Activated CD4-positive, CD25-positive, alpha-beta regulatory T cell treated with anti-CD3 and anti-CD28 coated beads, Interleukin-2, amount 50 U/mL, for 72 hours (primary cell): Measurements from ENCODE around the gene FRRS1.

ENCODE experiments used
- DNase-seq: peaks from one replicate; pipeline ENCODE4 v3.0.0; 2021

FRRS1 gene

DNA sequence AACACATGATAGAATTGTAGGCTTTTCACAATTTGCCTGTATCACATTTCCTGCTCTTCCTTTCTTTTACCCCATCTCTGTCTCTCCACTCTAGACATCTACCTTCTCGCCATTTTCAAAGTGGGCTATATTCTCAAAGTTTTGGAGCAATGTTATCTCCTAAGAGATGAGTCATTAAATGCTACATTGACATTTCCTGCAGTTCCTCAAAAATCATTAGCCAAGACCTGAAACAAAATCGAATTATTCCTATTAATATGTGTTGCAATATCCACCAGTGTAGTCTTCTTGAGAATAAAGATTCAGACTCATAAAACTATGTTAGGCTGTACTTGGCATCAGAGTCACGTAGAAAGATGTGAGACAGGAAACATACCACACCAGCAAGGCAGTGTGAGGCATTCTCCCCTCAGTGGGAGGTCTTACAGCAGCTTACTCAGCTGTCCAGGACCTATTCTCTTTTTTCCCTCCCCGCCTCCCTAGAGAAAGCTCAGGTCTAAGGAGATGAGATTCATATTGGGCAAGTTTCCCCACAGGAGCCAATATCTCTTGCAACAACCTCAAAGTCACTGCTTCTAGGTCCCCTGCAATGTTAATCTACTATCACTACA, 38.8 kb downstream of the FRRS1 start:
- no peak for DNase-seq

DNA sequence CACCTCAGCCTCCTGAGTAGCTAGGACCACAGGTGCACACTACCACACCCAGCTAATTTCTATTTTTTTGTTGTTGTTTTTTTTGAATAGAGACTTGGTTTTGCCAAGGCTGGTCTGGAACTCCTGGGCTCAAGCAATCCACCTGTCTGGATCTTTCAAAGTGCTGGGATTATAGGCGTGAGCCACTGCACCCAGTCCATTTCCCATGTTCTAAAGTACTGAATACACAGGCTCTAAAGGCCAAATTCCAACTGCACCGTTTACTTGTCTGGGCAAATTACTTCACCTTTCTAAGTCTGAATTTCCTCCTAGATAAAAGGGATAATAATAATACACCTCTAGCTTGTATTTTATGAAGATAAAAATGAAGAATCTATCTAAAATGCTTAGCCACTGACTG, 39.6 kb downstream of the FRRS1 start:
- no peak for DNase-seq

GRCh38 chr1:99726407-99726806, 40.0 kb downstream of the FRRS1 start:
- no peak for DNase-seq

DNA sequence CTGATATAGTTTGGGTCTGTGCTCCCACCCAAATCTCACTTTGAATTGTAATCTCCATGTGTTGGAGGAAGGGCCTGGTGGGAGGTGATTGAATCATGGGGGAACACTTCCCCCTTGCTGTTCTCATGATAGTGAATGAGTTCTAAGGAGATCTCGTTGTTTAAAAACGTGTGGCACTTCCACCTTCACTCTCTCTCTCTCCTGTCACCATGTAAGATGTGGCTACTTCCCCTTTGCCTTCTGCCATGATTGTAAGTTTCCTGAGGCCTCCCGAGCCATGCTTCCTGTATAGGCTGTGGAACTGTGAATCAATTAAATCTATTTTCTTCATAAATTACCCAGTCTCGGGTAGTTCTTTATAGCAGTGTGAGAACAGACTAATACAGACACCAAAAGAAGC, 40.4 kb downstream of the FRRS1 start:
- no peak for DNase-seq

DNA sequence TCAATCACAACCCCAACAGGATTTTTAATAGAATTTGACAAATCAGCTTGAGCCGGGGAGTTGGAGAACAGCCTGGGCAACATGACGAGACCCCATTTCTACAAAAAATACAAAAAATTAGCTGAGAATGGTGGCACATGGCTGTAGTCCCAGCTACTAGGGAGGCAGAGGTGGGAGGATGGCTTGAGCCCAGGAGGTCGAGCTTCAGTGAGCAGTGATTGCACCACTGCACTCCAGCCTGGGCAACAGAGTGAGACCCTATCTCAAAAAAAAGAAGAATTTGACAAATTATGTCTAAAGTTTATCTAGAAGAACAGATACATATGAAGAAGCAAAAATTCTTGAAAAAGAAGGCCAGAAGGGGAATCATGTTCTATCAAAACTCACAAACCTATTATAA, 43.2 kb downstream of the FRRS1 start:
- no peak for DNase-seq

- DNase-seq: no peak
Observed at GRCh38 chr1:99717005-99717404, 49.4 kb downstream of the FRRS1 start.

- no peak for DNase-seq
Observed at GRCh38 chr1:99713006-99713405, 53.4 kb downstream of the FRRS1 start.

DNA sequence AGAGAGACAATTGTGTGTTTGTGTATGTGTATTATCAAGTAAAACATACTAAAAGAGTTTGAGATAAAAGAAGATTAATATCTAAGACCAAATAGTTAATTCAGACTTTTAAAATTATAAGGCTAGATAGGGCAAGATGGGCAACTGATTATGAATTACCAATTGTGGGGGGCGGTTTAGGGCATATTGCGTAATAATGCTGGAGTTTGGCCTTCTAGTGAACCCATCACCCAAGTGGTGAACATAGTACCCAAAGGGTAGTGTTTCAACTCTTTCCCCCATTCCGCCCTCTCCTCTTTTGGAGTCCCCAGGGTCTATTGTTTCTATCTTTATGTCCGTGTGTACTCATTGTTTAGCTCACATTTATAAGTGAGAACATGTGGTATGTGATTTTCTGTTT, 55.4 kb downstream of the FRRS1 start:
- no peak for DNase-seq

- peak; percentile 56 for DNase-seq
Observed at GRCh38 chr1:99707535-99708142, 58.8 kb downstream of the FRRS1 start.

- no peak for DNase-seq
Observed at GRCh38 chr1:99705385-99705784, 61.0 kb downstream of the FRRS1 start.

GRCh38 chr1:99704356-99704816, 62.0 kb downstream of the FRRS1 start:
- DNase-seq: no peak

- no peak for DNase-seq
Observed at GRCh38 chr1:99702221-99702620, 64.2 kb downstream of the FRRS1 start.

DNA sequence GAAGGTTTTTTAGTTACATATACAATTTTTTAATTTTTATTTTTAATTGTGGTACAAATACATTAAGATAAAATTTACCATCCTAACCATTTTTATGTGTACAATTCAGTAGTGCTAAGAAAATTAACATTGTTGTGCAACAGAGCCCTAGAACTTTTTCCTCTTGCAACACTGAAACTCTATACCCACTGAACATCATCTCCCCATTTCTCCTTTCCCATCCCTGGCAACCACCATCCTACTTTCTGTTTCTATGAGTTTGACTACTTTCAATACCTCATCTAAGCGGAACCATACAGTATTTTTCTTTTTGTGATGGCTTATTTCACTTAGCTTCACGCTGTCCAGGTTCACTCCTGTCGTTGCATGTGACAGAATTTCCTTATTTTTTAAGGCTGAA, 66.4 kb downstream of the FRRS1 start:
- DNase-seq: no peak

DNA sequence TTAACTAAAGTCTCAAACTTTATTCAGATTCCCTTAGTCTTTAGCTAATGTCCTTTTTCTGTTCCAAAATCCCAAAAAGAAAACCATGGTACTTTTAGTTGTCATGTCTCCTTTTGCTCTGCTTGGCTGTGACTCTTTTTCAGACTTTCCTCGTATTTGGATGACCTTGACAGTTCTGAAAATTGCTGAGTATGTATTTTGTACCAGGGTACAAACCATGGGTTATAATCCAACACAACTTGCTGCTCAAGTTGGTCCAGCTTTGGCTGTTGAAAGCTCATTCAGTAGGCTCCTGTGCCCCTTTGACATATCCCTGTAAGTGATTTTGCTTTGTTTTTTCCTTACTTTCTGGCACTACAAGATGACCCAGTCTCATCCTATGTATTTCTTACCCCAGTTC, 68.9 kb downstream of the FRRS1 start:
- DNase-seq: no peak

GRCh38 chr1:99696616-99697015, 69.8 kb downstream of the FRRS1 start:
- DNase-seq: no peak

GRCh38 chr1:99691175-99691574, 75.3 kb downstream of the FRRS1 start:
- no peak for DNase-seq

GRCh38 chr1:99685516-99686180, 80.8 kb downstream of the FRRS1 start:
- DNase-seq: peak; percentile 30

DNA sequence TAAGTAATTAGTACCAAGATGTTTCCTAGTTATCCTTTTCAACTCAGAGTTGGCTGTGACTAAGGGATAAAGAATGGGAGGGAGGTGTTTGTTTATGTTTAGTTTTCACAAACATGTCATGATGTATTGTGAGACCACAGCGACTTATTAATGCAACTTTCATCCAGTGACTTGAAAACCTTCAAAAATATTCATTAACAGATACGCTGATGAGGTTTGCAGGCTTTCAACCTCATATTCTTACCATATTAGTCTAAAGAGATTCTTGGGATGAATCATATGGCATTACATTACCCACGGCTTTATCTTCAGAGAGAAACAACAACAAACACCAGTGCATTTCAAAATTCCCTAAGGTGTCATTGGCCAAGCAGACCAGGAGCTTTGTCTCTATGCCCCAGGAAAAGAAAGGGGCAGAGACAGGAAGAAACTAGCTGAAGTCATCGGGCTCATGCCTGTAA, 84.1 kb downstream of the FRRS1 start:
- DNase-seq: no peak

DNA sequence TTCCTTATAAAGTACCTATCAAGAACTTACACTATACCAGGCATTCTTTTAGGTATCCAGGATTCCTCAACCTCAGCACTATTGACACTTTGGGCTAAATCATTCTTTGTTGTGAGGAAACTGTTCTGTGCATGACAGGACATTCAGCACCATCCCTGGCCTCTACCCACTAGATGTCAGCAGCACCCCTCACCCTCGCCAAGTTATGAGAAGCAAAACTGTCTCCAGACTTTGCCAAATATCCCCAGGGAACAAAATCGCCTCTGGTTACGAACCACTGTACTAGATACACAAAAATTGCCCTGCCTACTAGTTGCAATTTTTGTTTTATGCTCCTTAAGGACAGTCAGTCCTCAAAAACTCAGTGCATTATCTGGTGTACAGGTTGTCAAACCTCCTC, 84.9 kb downstream of the FRRS1 start:
- DNase-seq: no peak

DNA sequence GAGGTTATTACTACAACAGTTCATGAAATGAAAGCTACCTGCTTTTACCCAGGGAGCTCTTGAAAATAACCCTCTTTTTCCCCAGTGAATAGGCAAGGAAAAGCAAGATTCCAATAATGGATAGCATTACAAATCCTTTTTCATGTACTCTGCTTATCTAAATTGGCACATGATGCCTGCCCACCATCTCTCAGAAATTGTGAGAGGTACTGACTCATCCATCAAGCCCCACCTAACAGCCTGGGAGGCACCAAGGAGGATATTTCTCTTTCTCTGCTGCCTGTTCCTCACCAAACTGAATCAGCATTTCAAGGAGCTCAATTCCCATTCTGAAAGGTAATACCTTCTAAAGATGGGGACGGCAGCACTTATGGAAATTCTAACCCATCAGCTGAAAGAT, 86.2 kb downstream of the FRRS1 start:
- no peak for DNase-seq

DNA sequence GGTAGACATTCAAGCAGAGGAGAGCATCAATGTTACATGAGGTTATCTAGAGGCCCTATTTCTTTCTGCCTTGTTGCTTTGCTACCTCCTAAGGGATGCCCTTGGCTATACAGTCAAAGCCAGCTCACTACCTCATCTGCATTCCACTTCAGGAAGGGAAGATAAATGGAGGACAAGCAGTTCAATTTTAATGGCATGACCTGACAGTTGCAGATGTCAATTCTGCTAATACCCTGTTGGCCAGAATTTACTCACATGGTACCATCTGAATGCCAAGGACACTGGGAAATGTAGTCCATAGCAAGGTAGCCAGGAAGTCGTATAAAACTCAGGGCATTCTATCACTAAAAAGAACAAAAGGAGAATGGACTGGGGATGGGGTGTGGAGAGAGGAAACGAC, 89.0 kb downstream of the FRRS1 start:
- no peak for DNase-seq

GRCh38 chr1:99676876-99677275, 89.6 kb downstream of the FRRS1 start:
- DNase-seq: no peak

DNA sequence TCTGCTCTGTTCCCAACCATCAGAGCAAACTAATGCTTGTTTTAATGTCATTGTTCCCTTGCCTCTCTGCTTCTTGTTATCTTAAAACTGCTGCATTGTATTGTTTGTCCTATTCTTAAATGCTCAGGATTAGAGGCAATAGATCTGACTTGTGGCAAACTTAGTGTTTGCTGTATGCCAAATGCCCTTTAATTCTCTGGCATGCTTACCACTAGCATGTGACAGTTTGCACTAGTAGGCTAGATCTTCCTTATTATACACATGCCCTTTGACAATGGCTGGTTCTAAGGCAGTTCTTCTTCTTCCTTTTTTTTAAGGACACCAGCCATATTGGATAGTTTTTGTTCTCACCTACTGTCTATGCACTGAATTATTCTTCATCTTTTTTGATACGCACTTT, 90.4 kb downstream of the FRRS1 start:
- no peak for DNase-seq

GRCh38 chr1:99675292-99675691, 91.1 kb downstream of the FRRS1 start:
- DNase-seq: no peak
